ENCODE data around the gene GNG2. TPM values are rescaled to one million over a fixed set of nuclear protein-coding genes. Genes with fewer than 3 reads are reported as not detected.

The GNG2 gene
- total RNA-seq, 1 donor from 2014 or later, result 80.8 TPM

DNA sequence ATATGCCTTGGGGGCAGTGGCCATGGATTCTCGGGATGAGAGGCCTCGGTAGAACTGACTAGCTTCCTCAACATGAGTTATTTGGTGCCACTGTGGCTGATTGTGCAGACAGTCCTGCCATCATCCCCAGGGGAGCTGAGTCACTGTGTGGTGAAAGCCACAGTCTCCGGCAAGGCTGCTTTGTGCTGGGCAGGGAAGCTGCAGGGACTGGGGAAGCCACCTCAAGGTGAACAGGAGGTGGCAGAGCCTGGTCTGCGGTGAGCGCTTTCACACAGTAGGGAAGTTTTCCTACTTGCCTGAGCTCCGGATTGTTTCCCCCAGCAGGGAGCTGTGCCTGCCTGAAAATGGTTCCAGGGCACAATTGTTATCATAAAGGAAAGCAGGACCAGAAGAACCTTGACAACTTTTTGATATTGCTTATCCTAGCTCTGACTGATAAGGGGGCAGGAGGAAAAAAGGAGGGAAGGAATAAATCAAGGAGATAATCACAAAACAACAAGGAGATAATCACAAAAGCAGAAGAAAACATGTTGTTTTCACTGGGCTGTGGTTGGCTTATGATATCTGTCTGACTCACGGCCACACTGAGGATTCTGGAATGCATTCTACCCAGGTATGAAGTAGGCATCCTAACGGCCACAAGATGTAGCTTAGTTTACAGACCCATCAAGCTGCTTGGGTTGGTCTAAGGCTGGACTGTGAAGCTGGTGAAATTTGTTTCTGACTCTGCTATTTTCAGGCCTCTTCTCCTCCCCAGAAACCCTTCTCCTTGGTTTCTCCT lies 32.2 kb upstream of the GNG2 start:
- Mint-ChIP-seq H3K36me3 (ENCODE audit: low read depth, unreplicated experiment) (no peaks in the 10 kb centered on the region), H3K27me3 (ENCODE audit: unreplicated experiment) (no peaks in the 10 kb centered on the region), H3K4me1 (ENCODE audit: unreplicated experiment) (no peaks in the 10 kb centered on the region), H3K9me3 (ENCODE audit: unreplicated experiment) (no peaks in the 10 kb centered on the region), H3K4me3 (ENCODE audit: unreplicated experiment) (no peak overlapping the region), H3K27ac (ENCODE audit: unreplicated experiment) (no peak overlapping the region)
- DNase-seq (ENCODE audit: low spot score), result no peak
- TF ChIP-seq, protein P1, sequence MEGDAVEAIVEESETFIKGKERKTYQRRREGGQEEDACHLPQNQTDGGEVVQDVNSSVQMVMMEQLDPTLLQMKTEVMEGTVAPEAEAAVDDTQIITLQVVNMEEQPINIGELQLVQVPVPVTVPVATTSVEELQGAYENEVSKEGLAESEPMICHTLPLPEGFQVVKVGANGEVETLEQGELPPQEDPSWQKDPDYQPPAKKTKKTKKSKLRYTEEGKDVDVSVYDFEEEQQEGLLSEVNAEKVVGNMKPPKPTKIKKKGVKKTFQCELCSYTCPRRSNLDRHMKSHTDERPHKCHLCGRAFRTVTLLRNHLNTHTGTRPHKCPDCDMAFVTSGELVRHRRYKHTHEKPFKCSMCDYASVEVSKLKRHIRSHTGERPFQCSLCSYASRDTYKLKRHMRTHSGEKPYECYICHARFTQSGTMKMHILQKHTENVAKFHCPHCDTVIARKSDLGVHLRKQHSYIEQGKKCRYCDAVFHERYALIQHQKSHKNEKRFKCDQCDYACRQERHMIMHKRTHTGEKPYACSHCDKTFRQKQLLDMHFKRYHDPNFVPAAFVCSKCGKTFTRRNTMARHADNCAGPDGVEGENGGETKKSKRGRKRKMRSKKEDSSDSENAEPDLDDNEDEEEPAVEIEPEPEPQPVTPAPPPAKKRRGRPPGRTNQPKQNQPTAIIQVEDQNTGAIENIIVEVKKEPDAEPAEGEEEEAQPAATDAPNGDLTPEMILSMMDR (IDR thresholded peaks at IDR 0.05; ENCODE audit: unreplicated experiment), result no peak

- H3K4me3 Mint-ChIP-seq (ENCODE audit: unreplicated experiment), result no peak overlapping the region
- DNase-seq (ENCODE audit: low spot score), result no peak
- TF ChIP-seq, protein P1 (IDR thresholded peaks at IDR 0.05; ENCODE audit: unreplicated experiment), result no peak
- no peaks in the 10 kb centered on the region for H3K36me3 Mint-ChIP-seq (ENCODE audit: low read depth, unreplicated experiment)
- H3K9me3 Mint-ChIP-seq (ENCODE audit: unreplicated experiment), result no peaks in the 10 kb centered on the region
- no peaks in the 10 kb centered on the region for H3K4me1 Mint-ChIP-seq (ENCODE audit: unreplicated experiment)
- no peaks in the 10 kb centered on the region for H3K27me3 Mint-ChIP-seq (ENCODE audit: unreplicated experiment)
- no peak overlapping the region for H3K27ac Mint-ChIP-seq (ENCODE audit: unreplicated experiment)
Measured at GRCh38 chr14:51834240-51834639, 26.2 kb upstream of the GNG2 start.

GRCh38 chr14:51836417-51836816 lies 24.0 kb upstream of the GNG2 start:
- no peaks in the 10 kb centered on the region for H3K27me3 Mint-ChIP-seq (ENCODE audit: unreplicated experiment)
- no peak overlapping the region for H3K4me3 Mint-ChIP-seq (ENCODE audit: unreplicated experiment)
- no peak for DNase-seq (ENCODE audit: low spot score)
- no peaks in the 10 kb centered on the region for H3K4me1 Mint-ChIP-seq (ENCODE audit: unreplicated experiment)
- no peaks in the 10 kb centered on the region for H3K36me3 Mint-ChIP-seq (ENCODE audit: low read depth, unreplicated experiment)
- TF ChIP-seq, protein P1 (IDR thresholded peaks at IDR 0.05; ENCODE audit: unreplicated experiment), result no peak
- H3K9me3 Mint-ChIP-seq (ENCODE audit: unreplicated experiment), result no peaks in the 10 kb centered on the region
- no peak overlapping the region for H3K27ac Mint-ChIP-seq (ENCODE audit: unreplicated experiment)

DNA sequence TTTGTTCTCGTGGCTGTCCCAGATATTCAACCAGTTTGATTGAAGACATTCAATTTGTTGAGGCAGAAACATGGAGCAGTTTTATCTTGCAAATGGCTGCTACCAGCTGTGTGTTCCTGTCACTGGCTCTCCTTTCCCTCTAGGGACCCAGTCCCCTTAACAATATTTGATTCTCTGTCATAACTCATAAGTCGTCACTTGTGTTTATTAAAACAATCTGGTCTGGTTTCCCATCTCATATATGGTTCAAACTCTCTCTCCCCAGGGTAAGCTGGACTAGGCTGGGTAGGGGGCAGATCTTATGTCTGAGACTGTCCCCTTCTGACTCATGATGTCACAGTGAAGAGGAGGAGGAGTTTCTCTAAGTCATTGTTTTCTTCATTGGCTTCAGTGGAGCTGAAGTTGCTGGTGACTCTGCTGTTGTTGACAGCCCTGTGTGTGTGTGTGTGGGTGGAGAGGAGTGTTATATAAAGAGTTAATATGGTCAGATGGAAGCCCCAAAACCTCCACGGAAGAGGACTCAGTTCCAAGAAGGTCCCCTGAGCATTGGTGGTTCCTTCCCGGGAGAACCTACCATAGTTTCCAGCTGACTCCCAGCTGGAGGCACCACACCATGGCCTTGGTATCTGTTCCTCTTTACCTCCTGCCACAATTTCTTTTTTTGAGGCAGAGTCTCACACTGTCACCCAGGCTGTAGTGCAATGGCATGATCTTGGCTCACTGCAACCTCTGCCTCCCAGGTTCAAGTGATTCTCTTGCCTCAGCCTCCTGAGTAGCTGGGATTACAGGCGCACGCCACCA lies 16.1 kb upstream of the GNG2 start:
- DNase-seq (ENCODE audit: low spot score), result no peak
- Mint-ChIP-seq H3K4me3 (ENCODE audit: unreplicated experiment) (peak overlapping the region; percentile 58), H3K27ac (ENCODE audit: unreplicated experiment) (peak overlapping the region; percentile 76), H3K4me1 (ENCODE audit: unreplicated experiment) (peaks cover 27% of the 10 kb centered on the region), H3K36me3 (ENCODE audit: low read depth, unreplicated experiment) (no peaks in the 10 kb centered on the region), H3K27me3 (ENCODE audit: unreplicated experiment) (peaks cover 2% of the 10 kb centered on the region), H3K9me3 (ENCODE audit: unreplicated experiment) (no peaks in the 10 kb centered on the region)
- TF ChIP-seq, protein P1 (IDR thresholded peaks at IDR 0.05; ENCODE audit: unreplicated experiment), result no peak

GRCh38 chr14:51845811-51846210 lies 14.6 kb upstream of the GNG2 start:
- Mint-ChIP-seq H3K27me3 (ENCODE audit: unreplicated experiment) (peaks cover 2% of the 10 kb centered on the region), H3K27ac (ENCODE audit: unreplicated experiment) (peak overlapping the region; percentile 91), H3K36me3 (ENCODE audit: low read depth, unreplicated experiment) (no peaks in the 10 kb centered on the region), H3K4me3 (ENCODE audit: unreplicated experiment) (no peak overlapping the region), H3K4me1 (ENCODE audit: unreplicated experiment) (peaks cover 27% of the 10 kb centered on the region), H3K9me3 (ENCODE audit: unreplicated experiment) (no peaks in the 10 kb centered on the region)
- DNase-seq (ENCODE audit: low spot score), result no peak
- TF ChIP-seq, protein P1 (IDR thresholded peaks at IDR 0.05; ENCODE audit: unreplicated experiment), result no peak

Data from endothelial cell (in vitro differentiated cells).